HG03521 (cell line): ENCODE measurements around the gene PRDX3.
"Not testable (repeated sequence)": the region's sequence is repeated elsewhere in the genome, so short reads cannot be mapped to it uniquely, and the experiment has no call there.

Experiments used
- ATAC-seq: cut with Tn5 transposase; IDR thresholded peaks from one replicate; pipeline ENCODE4 v1.9.1; 2021; ENCODE audit warnings: mild to moderate bottlenecking, moderate library complexity; ENCODE audit not compliant: unreplicated experiment

Gene PRDX3

GRCh38 chr10:119165171-119166117 is 13.2 kb downstream of the PRDX3 start, which contains the start of gene SFXN4:
SFXN4 (minus strand) TSS chr10:119165714; CDS start chr10:119165647, 67 bp downstream.
- peak; percentile 90 for ATAC-seq

DNA sequence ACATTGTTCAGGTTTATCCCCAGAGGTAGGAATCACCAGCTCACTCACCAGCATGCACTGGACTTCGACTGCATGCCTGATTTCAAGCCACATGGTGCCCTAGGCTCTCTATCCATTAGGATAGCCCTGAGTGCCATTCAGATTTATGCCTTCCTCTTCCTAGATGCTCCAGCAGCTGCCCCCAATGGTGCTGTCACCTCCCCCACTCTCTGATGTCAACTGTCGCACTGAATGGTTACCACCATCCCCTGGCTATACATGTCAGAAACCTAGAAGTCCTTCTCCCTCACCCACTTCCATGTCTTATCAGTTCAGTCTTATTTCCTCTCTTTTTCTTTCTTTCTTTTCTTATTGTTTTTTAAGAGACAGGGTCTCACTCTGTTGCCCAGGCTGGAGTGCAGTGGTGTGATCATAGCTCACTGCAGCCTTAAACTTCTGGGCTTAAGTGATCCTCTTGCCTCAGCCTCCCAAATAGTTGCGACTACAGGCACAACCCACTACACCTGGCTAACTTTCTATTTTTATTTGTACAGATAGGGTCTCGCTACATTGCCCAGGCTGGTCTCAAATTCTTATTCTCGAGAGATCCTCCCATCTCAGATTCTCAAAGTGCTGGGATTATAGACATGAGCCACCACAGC is 16.0 kb downstream of the PRDX3 start:
- no peak for ATAC-seq

GRCh38 chr10:119161680-119162451 is 16.7 kb downstream of the PRDX3 start:
- no peak for ATAC-seq

DNA sequence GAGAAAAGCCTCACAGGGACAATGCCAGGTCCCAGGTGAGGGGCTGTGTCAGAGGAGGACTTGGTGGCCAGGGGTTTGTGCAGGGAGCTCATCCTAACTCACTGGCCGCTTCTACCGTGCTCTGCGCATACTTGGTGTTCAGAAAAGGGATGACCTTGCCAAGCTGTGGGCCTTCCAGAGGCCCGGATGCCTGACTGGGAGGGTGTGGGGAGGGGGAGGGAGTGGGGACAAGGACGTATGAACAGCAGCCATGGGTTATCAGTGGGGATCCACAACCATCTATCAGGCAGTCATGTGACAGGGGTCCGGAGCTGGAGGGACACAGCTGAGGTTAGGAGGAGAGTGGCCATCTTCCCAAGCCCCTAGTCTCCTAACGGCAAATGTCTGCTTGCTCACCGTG is 19.3 kb downstream of the PRDX3 start:
- ATAC-seq: no peak

DNA sequence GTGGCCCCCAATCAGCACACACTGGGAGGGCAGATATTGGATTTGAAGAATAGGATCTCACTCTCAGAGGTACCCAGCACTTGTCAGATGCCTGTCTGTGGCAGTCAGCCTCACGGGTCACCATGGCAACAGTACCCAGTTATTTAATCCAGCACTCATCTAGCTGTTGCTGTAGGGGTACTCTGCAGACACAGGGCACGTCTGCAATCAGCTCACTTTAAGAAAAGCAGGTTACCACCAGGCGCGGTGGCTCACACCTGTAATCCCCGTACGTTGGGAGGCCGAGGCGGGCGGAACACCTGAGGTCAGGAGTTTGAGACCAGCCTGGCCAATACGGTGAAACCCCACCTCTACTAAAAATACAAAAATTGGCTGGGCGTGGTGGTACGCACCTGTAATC is 25.0 kb downstream of the PRDX3 start:
- ATAC-seq: no peak

- ATAC-seq: no peak
Measured at GRCh38 chr10:119153041-119153440, 25.6 kb downstream of the PRDX3 start.

DNA sequence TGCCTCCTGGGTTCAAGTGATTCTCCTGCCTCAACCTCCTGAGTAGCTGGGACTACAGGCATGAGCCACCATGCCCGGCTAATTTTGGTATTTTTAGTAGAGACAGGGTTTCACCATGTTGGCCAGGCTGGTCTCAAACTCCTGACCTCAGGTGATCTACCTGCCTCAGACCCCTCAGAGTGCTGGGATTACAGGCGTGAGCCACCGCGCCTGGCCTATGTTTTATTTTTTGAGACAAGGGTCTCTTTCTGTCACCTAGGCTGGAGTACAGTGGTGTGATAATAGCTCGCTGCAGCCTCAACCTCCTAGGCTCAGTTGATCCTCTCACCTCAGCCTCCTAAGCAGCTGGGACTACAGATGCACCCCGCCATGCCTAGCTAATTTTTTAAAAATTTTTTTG is 27.0 kb downstream of the PRDX3 start:
- not testable (repeated sequence) for ATAC-seq

DNA sequence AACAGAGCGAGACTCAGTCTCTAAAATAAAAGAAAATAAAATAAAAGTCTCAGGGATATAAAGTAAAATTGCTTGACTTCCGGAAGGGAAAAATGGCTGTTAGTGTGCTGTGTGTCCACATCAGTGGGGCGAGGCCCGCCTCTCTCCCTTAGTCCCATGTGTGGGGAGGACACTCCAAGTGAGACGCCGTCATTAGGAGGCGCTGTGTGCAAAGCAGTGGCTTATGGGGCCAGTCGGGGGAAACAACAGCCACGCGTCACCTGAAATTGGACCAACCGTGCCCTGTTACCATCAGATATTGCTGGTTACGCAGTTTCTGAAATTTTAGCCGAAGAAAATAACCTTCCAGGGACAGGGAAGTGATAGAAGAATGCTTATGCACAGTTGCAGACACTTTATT is 28.9 kb downstream of the PRDX3 start:
- ATAC-seq: no peak

DNA sequence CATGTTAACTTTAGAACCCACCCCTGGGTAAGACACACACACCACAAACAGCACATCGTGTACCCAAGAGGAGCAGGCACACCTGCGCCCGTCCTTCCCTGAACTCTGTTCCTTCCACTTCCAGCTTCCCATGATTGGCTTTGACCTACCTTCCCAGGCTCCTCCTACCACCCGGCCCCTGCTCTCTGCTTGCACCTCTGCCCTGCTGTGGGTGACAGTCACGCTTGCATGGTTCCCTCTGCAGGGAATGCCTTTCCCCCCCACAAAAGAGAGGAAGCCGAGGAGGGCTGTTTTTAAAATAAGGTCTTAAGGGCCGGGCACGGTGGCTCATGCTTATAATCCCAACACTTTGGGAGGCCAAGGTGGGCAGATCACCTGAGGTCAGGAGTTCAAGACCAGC is 29.5 kb downstream of the PRDX3 start:
- ATAC-seq: no peak

- ATAC-seq: no peak
Measured at GRCh38 chr10:119143657-119144056, 35.0 kb downstream of the PRDX3 start.

DNA sequence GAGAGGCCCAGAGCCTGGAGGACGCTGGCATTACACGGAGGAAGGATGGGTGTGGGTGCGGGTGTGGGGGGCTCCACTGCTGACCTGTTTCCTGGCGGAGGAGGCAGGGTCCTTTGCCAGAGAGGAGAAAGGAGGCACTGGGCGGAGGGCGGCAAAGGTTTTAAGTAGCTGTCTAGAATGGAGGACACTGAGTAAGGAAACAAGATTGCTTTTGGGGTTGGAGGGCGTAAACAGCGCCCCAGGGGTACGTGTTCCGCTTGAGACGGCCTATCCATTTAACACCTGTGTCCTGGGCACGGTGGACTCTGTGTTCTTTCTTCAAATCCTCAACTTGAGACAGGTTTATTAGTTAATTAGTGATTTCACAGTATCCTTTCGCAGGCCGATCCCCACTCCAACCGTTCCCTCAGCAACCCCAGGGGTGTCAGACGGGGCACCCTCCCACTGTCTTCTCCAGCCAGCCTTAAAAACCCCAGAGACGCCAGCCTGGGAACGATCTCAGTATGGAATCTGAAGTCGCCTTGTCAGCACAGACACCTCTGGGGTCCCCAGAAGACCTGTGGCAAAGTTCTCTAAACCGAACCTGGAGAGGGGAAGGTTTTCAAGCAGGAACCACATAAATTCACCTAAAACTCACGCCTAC is 37.9 kb downstream of the PRDX3 start:
- no peak for ATAC-seq

DNA sequence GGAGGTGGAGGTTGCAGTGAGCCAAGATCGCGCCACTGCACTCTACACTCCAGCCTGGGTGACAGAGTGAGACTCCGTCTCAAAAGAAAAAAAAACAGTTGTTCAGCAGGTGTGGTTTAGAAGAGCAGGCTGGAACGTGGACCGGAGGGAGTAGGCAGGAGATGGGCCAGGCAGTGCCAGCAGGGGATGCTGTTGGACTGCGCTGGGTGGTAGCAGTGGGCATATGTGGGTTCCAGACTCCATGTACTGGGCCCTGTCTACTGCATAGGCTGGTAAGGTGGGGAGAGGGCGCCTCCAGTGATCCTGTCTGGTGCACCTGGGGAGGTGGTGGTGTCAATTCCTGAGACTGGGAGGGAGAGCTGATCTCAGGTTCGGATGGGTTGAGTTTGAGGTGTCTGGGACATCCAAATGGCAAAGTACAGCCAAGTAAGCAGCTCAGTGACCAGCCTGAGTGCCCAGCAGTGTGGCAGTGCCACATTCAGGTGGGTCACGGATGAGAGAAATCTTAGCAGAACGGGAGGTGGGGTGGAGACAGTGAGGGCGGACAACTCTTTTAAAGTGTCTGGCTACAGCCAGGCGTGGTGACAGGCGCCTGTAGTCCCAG is 39.0 kb downstream of the PRDX3 start:
- no peak for ATAC-seq

DNA sequence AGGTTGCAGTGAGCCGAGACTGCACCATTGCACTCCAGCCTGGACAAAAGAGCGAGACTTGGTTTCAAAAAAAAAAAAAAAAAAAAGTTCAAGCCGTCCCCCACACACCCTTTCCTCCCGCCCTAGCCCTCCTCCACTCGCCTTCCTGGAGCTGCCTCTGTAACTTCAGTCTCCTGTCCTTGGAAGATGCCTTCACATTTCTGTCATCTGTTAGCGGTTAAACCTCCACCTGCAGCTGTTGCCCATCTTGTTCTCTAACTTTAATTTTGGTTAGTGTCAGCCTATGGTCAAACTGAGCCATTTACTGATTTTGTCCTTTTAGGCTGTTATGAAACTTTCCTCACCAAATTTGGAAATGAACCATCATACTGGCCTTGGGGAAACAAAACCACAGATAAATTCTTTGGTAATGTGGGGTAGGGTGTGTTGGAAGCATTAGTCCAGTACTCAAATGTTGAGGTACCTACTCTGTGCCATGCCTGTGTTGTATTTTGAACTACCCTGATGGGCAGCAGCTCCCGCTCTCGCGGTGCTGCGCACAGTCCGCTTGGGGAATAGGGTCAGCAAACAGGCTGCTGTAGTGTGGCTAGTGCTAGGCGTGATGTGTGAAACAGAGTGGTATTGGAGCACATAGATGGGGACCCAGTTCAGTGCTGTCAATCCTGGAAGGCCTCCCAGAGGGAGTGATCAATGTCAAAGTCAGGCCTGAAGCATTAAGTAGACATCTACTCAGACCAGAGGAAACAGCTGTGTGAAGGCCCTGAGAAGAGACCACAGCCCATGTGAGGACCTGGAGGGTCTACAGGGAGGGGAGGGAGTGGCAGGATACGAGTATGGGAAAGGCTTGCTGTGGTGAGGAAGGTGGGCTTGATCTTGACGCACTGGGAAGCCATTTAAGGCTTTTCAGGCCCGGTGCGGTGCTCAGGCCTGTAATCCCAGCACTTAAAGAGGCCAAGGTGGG is 40.0 kb downstream of the PRDX3 start:
- no peak for ATAC-seq

DNA sequence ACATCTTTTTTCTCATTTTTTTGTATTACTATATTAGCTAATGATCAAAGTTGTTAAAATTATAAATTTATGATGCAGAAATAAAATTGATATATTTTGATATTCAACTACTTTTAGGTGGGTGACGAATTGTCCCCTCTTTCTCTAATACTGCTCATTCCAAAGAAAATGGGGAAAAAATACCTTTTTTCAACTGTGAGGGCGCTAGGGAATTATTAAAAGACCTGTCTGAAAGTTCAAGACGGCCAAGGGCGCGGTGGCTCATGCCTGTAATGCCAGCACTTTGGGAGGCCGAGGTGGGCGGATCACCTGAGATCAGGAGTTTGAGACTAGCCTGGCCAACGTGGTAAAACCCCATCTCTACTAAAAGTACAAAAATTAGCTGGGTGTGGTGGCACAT is 40.7 kb downstream of the PRDX3 start:
- ATAC-seq: not testable (repeated sequence)

DNA sequence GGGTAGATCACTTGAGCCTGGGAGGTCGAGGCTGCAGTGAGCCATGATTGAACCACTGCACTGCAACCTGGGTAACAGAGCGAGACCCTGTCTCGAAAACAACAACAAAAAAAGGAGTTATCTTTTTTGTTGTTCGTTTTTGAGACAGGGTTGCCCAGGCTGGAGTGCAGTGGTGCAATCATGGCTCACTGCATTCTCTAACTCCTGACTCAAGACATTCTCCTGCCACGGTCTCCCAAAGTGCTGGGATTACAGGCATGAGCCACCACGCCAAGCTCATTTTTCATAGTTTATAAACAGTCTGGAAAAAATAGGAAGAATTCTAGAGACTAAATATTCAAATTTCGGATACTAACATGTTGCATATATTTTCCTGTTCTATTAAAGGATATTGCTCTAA is 42.5 kb downstream of the PRDX3 start:
- ATAC-seq: no peak

DNA sequence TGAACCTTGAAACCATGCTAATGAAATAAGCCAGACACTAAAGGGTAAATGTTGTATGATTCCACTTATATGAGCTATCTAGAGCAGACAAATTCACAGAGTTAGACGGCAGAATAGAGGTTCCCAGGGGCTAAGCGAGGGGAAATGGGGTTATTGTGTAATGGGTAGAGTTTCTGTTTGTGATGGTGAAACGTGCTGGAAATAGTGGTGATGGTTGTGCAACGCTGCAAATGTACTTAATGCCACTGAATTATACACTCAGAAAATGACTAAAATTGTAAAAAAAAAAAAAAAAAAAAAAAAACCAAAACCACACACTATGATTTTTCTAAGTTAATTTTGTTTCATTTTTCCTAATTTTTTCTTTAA is 43.1 kb downstream of the PRDX3 start:
- no peak for ATAC-seq

GRCh38 chr10:119133949-119134348 is 44.7 kb downstream of the PRDX3 start:
- no peak for ATAC-seq

DNA sequence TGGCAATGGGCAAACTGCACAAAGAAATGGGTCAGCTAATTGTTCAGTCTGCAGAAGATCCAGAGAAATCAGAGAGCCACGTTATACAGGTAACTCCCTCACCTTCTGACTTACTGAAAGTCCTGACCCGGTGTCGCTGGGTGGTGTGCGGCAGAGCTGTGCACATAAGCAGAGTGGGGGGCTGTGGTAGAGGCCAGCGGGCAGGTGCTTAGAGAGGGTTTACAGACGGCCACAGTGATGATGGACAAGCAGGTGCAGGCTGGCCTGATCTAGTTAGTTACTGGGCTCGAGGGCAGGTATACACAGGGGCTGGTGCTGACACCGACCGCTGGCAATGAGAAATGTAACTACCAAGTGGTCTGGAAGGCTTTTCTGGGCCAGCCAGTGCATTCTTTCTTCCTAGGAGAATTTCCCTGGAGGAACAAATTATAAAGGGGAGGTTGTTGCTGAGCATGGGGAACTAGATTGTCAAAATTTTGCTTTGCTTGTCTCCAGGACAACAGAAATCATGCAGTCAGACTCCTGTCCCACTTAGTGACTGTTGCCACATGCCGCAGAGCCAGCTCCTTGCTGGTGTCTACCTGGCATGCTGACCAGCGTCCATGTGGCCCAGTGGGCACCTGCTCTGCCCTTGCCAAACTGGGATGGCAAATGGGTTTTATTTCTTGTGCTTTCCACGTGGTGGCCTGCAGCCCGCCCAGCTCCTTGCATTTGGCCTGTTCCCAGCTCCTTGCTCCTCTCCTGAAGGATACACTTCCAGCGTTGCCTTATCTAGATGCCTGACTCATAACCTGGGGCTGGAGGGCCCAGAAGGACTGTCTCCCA is 45.9 kb downstream of the PRDX3 start:
- no peak for ATAC-seq
